ENCODE measurements around the gene DONSON.

GRCh38 chr21:33551664-33552063 lies 36.8 kb downstream of the DONSON start:
- TF ChIP-seq CTCF (IDR thresholded peaks at IDR 0.05) (no peak), ZFX (IDR thresholded peaks at IDR 0.05; ENCODE audit: borderline replicate concordance) (no peak)
